Inflammatory macrophage (primary cell): ENCODE measurements around the gene FAM170B.

Experiments used
- DNase-seq, 2 donors: peaks; one replicate each; pipeline ENCODE4 v3.0.0-alpha.2; 2020 to 2022

FAM170B gene

GRCh38 chr10:49096890-49097445 lies 36.9 kb downstream of the FAM170B start:
- no peak for DNase-seq

GRCh38 chr10:49094646-49095045 lies 39.2 kb downstream of the FAM170B start:
- DNase-seq, result no peak

GRCh38 chr10:49093922-49094321 lies 39.9 kb downstream of the FAM170B start:
- DNase-seq, result no peak

GRCh38 chr10:49092477-49092876 lies 41.3 kb downstream of the FAM170B start:
- no peak for DNase-seq

- no peak for DNase-seq
Observed at GRCh38 chr10:49091450-49092210, 42.2 kb downstream of the FAM170B start.

GRCh38 chr10:49090696-49091380 lies 43.0 kb downstream of the FAM170B start:
- DNase-seq, result no peak

GRCh38 chr10:49090189-49090575 lies 43.6 kb downstream of the FAM170B start:
- DNase-seq, result no peak

GRCh38 chr10:49089557-49090188 lies 44.1 kb downstream of the FAM170B start:
- no peak for DNase-seq

GRCh38 chr10:49089152-49089551 lies 44.7 kb downstream of the FAM170B start:
- no peak for DNase-seq

GRCh38 chr10:49086889-49087288 lies 46.9 kb downstream of the FAM170B start:
- DNase-seq, result no peak

- DNase-seq, result no peak
Observed at GRCh38 chr10:49083261-49083660, 50.6 kb downstream of the FAM170B start.

- no peak for DNase-seq
Observed at GRCh38 chr10:49082766-49083165, 51.1 kb downstream of the FAM170B start.

- DNase-seq, result no peak
Observed at GRCh38 chr10:49081547-49082275, 52.1 kb downstream of the FAM170B start.
